HG03342 (cell line): ENCODE results near the gene BRSK2.

Experiments
- ATAC-seq: cut with Tn5 transposase; IDR thresholded peaks from one replicate; pipeline ENCODE4 v1.9.1; 2021; ENCODE audit warnings: mild to moderate bottlenecking, moderate library complexity; ENCODE audit not compliant: unreplicated experiment

Gene BRSK2

GRCh38 chr11:1373536-1374214 is 16.1 kb upstream of the BRSK2 start:
- ATAC-seq: no peak

- ATAC-seq: no peak
Measured at GRCh38 chr11:1375161-1375954, 14.4 kb upstream of the BRSK2 start.

- no peak for ATAC-seq
Measured at GRCh38 chr11:1375955-1376258, 13.8 kb upstream of the BRSK2 start.

DNA sequence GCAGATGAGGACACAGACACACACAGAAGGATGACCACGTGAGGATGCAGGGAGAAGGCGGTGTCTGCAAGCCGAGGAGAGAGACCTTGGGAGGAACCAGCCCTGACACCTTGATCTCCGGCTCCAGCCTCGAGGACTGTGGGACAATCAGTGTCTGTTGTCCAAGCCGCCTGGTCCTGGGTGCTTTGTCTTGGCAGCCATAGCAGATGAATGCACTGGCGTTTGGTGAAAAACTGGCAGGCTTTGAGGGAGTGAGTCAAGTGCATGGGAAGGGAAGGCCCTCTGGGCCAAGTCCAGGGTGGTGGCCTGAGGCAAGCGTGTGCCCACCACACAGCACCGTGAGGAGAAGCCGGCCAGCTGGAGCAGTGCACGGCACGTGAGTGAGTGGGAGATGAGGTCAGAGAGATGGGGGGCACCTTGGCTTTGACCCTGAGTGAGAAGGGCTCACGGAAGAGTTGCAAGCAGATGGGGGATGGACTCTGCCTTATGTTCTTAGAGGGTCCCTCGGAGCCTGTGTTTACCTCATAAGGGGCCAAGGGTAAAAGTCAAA is 12.4 kb upstream of the BRSK2 start:
- ATAC-seq: no peak

GRCh38 chr11:1381793-1382425 is 7.8 kb upstream of the BRSK2 start:
- no peak for ATAC-seq

GRCh38 chr11:1382429-1382828 is 7.3 kb upstream of the BRSK2 start:
- no peak for ATAC-seq

DNA sequence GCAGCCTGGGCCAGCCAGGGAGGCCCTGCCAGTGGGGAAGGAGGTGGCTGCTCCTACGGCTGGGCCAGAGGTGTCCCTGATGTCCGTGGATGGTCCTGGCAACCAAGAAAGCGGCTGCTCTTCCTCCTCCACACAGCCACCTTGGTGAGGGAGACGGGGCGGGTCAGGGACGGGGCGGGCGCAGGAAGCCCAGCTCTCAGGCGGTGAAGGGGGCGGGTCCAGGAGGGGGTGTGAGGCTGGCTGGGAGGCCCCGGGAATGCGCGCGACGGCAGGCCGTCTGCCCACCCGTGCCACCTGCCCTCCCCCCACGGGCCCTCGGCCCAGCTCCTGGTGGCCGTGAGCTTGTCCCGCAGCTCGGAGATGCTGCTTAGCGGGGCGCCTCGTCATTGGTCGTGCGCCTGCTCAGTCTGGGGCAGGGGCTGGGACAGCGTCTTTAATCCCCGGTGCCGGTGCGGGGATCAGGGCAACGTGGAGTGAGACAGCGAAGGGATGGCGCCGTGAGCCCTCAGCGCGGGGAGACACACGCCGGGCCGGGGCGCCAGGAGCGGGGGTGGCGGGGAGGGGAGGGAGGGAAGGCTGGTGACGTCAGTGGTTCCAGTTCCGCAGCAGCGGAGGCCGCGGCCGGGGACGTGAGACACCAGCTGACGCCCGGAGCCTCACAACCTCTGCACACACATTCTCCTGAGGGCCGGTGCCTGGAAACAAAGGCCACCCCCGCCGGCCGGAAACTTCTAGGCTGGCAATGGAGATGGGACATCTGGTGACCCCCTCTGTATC is 6.7 kb upstream of the BRSK2 start:
- peak; percentile 71 for ATAC-seq

GRCh38 chr11:1384199-1384970 is 5.3 kb upstream of the BRSK2 start:
- ATAC-seq: no peak

- ATAC-seq: no peak
Measured at GRCh38 chr11:1387521-1387920, 2.2 kb upstream of the BRSK2 start.

DNA sequence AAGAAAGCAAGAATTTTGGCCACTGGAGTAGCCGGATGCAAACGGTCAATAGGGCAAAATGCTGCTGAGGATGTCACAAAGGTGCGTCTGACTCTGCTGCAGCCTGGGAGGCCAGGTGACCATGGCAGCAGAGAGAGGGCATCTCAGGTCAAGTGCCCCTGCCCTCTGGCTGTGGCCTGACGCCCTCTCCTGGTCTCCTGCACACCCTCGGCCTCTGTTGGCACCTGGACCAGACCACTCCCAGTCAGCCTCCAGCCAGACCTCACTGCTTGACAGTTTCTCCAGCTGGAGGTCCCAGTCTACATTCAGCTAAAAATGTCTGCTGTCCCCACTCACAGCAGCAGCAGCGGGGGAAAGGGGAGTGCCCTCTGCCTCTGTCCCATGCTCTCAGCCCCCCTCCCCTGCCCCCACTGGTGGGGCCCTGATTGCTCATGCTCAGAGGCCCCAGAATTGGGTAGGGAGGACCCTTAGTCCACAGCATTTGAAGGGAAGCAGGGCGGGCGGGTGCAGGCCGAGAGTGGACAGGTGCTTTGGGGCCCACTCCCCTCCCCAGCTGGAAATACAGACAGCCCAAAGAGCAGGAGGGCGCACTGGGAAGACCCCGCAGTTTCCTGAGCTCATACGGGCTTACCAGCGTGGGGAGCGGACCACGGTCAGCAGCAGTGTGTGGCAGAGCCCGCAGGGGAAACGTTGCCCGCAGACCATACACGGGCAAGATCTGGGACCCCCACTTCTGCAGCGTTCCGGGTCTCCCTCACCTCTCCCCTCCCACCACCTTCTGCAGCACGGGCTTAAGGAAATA is 1.6 kb upstream of the BRSK2 start:
- ATAC-seq: no peak

- no peak for ATAC-seq
Measured at GRCh38 chr11:1388763-1389102, 1.0 kb upstream of the BRSK2 start.

DNA sequence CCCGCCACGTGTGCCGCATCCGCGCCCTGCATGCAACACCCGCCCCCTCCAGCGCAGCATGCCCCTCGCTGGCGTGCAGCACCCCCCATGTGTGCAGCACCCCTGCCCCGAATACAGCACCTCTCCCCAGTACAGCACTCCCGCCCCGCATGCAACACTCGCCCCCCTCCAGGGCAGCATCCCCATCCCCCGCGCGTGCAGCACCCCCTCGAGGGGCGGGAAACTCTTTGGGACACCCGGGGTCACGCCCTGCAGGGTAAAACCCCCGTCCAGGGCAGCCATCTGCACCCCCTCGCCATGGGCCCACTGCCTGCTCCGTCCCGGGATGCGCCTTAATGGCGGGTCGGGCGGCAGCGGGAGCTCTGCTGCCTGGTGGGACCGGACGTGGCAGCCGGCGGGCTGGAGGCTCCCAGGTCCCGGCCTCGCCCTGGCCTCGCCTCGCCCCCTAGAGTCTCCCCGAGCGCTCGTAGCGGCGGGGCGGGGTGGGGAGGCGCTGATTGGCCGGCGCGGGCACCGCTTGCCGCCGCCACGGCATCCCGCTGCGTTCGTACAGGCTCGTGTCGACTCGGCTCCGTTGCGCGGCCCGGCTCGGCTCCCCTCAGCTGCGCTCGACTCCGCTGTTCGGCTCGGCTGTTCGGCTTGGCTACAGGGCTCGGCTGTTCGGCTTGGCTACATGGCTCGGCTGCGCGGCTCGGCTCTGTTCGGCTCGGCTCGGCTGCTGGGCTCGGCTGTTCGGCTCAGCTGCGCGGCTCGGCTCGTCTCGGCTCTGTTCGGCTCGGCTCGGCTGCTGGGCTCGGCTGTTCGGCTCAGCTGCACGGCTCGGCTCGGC is 417 bp upstream of the BRSK2 start:
- ATAC-seq: peak; percentile 96

DNA sequence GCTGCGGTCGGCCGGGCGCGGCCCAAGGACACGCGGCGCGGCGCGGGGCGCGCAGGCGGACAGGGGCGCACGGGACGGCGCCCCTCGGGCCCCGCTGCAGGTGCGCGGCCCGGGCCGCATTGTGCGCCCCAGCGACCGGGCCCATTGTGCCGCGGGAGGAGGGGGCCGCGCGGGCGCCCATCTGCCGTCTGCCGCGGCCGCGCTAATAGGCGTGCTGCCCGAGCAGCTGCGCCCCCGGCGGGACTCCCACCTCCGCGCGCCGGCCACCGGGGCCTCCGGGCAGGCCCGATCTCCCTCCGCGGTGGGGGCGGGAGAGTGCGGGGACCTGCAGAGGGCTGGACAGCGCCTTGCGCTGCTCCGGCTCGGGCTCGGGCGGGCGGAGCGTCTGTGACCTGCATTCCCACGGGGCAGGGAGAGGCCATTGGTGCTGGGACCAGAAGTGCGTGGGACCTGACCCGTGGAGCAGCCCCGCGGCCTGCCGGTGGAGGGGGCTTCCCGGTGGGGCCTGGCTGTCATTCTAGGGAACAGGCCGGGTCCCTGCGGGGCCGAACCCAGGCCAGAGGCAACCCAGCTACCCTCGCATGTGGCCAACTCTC is 933 bp downstream of the BRSK2 start:
- no peak for ATAC-seq

DNA sequence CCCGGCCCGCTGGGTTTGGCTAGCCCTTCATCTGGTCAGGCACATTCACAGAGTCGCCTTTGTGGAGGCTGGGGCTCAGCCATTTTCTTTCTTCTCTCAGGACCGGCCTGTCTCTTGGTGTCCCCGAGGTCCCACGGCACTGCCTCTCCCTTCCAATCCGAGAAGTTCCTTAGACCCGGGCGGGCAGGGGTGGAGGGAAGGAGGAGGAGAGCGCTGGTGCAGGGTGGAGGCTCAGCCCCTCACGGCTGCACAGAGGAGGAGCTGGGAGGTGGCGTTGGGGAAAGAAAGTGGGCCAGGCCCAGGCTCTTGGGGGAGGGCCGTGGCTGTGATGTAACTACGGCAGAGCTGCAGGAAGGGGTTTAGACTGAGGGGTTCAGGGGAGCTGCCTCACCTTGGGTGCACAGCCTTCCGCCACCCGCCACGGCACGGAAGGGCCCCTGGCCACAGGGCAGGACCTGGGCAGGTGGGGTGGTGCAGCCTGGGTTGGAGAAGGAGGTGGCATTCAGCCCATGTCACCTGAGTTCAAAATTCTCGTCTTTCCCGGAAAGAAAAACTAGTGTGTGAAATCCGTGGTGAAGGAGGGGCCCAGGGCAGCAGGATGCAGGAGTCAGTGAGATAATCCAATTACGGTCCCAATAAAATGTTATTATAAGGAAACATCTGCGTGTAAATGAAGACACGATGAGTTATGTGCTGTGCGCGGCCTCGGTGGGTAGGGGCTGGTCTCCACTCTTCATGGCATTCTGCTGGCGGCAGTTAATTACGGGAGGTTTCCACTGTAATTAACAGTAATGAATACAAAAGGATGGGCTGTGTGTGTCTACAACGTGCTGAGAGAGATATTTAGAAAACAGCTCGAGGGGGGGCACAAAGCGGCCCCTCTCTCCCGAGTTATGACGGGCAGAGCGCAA is 1.7 kb downstream of the BRSK2 start:
- no peak for ATAC-seq

DNA sequence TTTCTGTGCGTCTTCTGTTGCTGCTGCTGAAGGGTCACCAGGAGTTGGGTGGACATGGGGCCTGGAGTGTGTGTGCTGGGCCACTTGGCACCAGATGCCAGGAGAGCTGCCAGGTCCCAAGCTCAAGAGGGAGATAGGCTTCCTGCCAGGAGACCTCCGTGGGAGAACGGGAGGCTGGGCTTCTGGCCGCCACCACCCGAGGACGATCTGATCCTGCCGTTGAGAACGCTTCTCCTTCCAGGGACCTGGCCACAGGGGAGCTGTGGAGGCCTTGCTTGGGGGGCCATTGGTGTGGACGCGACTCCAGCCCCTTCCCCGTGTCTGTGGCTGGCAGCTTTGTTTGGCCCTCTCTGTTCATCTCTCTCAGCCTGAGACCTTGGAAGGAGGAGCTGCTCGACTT is 2.4 kb downstream of the BRSK2 start:
- ATAC-seq: no peak

- no peak for ATAC-seq
Measured at GRCh38 chr11:1392561-1392960, 2.8 kb downstream of the BRSK2 start.

GRCh38 chr11:1393038-1393710 is 3.4 kb downstream of the BRSK2 start:
- no peak for ATAC-seq
